Parathyroid adenoma (tissue), 2 donors: ENCODE measurements around the gene KSR1.
"Not testable (repeated sequence)": the region's sequence is repeated elsewhere in the genome, so short reads cannot be mapped to it uniquely, and the experiment has no call there.

Experiments used
- H2AFZ ChIP-seq: fragments of 300-600 bp; sonication (generic); one replicate; pipeline ENCODE4 v1.7.0; 2017; ENCODE audit warnings: antibody characterized with exemption, mild to moderate bottlenecking
- H3K27ac ChIP-seq: fragments of 300-600 bp; sonication (generic); one replicate; pipeline ENCODE4 v1.7.0; 2017
- H3K27me3 ChIP-seq: fragments of 300-600 bp; sonication (generic); one replicate; pipeline ENCODE4 v1.7.0; 2017; ENCODE audit warnings: low read length; ENCODE audit not compliant: control insufficient read depth, insufficient read depth
- H3K36me3 ChIP-seq: fragments of 300-600 bp; sonication (generic); one replicate; pipeline ENCODE4 v1.7.0; 2017; ENCODE audit warnings: low read length; ENCODE audit not compliant: control insufficient read depth, insufficient read depth
- H3K4me1 ChIP-seq: fragments of 300-600 bp; sonication (generic); one replicate; pipeline ENCODE4 v1.7.0; 2017; ENCODE audit warnings: control low read depth
- H3K4me2 ChIP-seq: fragments of 300-600 bp; sonication (generic); one replicate; pipeline ENCODE4 v1.7.0; 2017; ENCODE audit warnings: low read length
- H3K4me3 ChIP-seq: fragments of 300-600 bp; sonication (generic); one replicate; pipeline ENCODE4 v1.7.0; 2017; ENCODE audit warnings: low read depth, low read length
- H3K79me2 ChIP-seq: fragments of 300-600 bp; sonication (generic); one replicate; pipeline ENCODE4 v1.7.0; 2017; ENCODE audit warnings: control low read depth
- H3K9ac ChIP-seq: fragments of 300-600 bp; sonication (generic); one replicate; pipeline ENCODE4 v1.7.0; 2017; ENCODE audit warnings: mild to moderate bottlenecking
- H3K9me3 ChIP-seq: fragments of 300-600 bp; sonication (generic); one replicate; pipeline ENCODE4 v1.7.0; 2017; ENCODE audit warnings: low read length; ENCODE audit not compliant: control insufficient read depth
- TF ChIP-seq, protein P1 (sequence below): fragments of 300-600 bp; sonication (generic); IDR thresholded peaks from one replicate; pipeline ENCODE4 v1.7.0; 2017; ENCODE audit warnings: antibody characterized with exemption, mild to moderate bottlenecking
- donor health status: primary hyperparathyroidism.

The KSR1 gene

DNA sequence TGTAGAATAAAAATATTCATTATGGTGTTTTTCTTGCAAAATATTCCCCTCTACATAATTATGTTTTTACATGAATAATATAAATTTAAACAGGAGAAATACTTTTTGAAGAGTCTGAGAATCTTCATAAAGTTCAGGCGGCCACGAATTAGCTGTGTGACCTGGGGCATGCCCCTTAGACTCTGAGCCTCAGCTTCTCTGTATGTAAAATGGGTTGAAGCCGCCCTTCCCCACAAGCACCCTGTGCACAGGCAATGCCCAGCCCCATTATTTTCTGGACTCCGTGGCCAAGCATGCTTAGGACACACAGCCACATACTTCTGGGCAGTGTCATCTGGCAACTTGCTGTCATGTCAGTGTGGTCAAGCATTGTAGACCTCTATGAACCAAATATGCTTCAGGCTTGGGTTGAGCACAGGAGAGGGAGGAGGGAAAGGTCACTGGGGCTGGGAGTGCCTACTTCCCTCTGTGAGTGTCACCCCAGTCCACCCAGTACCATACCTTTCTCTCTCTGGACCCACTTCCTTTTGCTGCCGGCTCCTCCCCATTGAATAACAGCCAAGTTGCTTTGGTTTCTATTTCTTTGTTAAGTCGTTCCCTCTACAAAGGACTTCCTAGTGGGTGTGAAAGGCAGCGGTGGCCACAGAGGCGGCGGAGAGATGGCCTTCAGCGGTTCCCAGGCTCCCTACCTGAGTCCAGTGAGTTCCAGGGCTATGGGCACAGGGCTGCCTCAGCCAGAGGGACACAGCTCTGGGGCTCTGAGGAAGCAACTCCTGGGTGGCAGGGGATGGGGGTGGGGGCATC, 174.6 kb downstream of the KSR1 start, which contains the start of gene LGALS9:
TSS of gene LGALS9 (plus strand) at position 582 of the 804 bp plus-strand sequence. CDS start at position 660, 78 bp downstream.
- TF ChIP-seq, protein P1, sequence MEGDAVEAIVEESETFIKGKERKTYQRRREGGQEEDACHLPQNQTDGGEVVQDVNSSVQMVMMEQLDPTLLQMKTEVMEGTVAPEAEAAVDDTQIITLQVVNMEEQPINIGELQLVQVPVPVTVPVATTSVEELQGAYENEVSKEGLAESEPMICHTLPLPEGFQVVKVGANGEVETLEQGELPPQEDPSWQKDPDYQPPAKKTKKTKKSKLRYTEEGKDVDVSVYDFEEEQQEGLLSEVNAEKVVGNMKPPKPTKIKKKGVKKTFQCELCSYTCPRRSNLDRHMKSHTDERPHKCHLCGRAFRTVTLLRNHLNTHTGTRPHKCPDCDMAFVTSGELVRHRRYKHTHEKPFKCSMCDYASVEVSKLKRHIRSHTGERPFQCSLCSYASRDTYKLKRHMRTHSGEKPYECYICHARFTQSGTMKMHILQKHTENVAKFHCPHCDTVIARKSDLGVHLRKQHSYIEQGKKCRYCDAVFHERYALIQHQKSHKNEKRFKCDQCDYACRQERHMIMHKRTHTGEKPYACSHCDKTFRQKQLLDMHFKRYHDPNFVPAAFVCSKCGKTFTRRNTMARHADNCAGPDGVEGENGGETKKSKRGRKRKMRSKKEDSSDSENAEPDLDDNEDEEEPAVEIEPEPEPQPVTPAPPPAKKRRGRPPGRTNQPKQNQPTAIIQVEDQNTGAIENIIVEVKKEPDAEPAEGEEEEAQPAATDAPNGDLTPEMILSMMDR: no peak
- no peak within 1 kb of the TSS for H2AFZ ChIP-seq
- no peak within 1 kb of the TSS for H3K9ac ChIP-seq
- peak within 1 kb of the TSS; percentile 11 for H3K4me3 ChIP-seq
- H3K36me3 ChIP-seq: no peaks in the 10 kb centered on the region
- no peaks in the 10 kb centered on the region for H3K9me3 ChIP-seq
- H3K27me3 ChIP-seq: no peaks in the 10 kb centered on the region
- H3K4me1 ChIP-seq: no peaks in the 10 kb centered on the region
- H3K79me2 ChIP-seq: no peaks in the 10 kb centered on the region
- H3K27ac ChIP-seq: peak within 1 kb of the TSS; percentile 29
- H3K4me2 ChIP-seq: peak within 1 kb of the TSS; percentile 6

DNA sequence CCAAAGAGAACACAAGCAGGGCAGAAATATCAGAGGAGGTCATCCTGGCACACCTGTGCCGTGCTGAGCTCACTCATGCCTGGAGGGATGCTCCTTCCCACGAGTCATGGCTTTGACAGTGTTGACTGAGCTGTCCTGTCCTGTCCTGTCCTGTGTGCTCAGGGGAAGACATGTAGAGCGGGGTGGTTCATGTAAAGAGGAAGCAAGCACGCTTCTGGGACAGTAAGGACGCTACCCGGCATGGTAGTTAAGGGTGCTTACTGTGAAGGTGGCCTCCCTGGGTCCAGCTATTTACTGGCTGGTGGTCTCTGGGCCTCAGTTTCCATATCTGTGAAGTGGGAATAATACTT, 175.1 kb downstream of the KSR1 start:
- TF ChIP-seq, protein P1: no peak
- Histone ChIP-seq H3K79me2 (no peaks in the 10 kb centered on the region), H3K4me3 (peak overlapping the region; percentile 11), H3K9me3 (no peaks in the 10 kb centered on the region), H2AFZ (no peak overlapping the region), H3K4me2 (peak overlapping the region; percentile 6), H3K27me3 (no peaks in the 10 kb centered on the region), H3K27ac (peak overlapping the region; percentile 29), H3K9ac (no peak overlapping the region), H3K4me1 (no peaks in the 10 kb centered on the region), H3K36me3 (no peaks in the 10 kb centered on the region)

DNA sequence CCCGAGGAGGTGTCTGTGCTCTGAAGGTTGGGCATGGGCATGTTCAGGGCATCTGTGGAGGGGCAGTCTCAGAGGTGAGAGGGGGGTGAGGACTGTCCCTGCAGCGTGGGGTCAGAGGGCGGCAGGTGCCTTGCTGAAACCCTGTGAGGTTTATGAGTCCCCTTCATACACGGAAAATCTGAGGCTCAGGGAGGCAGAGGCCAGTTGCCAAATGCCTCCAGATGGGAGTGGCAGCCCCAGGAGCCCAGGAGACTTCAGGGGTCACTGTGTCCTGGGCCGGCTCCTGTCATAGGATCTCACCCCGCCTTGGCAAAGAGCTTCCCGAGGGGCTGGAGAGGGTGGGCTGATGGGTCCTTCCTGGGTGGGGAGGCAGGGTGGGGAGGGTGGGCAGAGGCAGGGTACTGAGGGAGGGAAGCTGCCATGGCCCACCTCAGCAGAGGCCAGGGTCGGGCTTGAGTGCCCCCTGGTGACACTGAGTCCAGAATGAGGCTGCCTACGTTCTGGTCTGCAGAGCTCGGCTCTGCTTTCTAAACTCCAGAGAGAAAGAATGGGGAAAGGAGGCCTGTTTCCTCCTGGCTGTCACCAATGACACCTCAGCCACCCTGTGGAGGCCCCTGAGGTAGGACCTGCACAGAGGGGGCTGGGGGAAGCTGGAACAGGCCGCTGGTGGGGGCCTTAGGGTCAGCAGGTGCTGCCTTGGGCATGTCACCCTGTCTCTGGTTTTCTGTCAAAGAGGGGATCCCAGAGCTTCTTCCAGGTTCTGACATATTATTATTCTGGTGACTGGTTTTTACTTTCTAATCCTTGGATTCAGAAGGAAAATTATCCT, 175.9 kb downstream of the KSR1 start:
- no peak overlapping the region for H2AFZ ChIP-seq
- H3K4me3 ChIP-seq: no peak overlapping the region
- H3K79me2 ChIP-seq: no peaks in the 10 kb centered on the region
- no peaks in the 10 kb centered on the region for H3K27me3 ChIP-seq
- no peaks in the 10 kb centered on the region for H3K4me1 ChIP-seq
- H3K36me3 ChIP-seq: no peaks in the 10 kb centered on the region
- TF ChIP-seq, protein P1: no peak
- H3K4me2 ChIP-seq: no peak overlapping the region
- H3K27ac ChIP-seq: no peak overlapping the region
- no peak overlapping the region for H3K9ac ChIP-seq
- H3K9me3 ChIP-seq: no peaks in the 10 kb centered on the region

DNA sequence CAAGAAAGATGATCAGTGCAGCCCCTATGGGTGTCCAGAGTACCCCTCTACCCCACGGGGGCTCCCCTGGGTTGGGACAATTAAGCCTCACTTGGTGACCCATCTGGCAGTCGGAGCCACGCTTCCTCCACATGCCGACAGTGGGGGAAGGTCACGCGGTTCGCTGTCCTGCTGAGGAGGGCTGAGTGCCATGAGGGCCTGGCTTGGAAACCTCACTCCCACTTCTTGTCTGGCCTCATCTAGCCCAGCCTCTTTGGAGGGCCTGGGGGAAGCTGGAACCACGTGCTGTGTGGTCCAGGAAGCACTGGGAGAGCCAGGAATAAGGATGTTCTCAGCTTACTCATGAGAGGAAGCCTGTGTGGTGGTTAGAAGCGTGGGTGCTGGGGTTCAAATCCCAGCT, 176.5 kb downstream of the KSR1 start:
- not testable (repeated sequence) for H3K4me1 ChIP-seq, H2AFZ ChIP-seq, H3K27me3 ChIP-seq, H3K9me3 ChIP-seq, H3K4me3 ChIP-seq, H3K4me2 ChIP-seq, H3K79me2 ChIP-seq, H3K9ac ChIP-seq, H3K36me3 ChIP-seq, H3K27ac ChIP-seq

DNA sequence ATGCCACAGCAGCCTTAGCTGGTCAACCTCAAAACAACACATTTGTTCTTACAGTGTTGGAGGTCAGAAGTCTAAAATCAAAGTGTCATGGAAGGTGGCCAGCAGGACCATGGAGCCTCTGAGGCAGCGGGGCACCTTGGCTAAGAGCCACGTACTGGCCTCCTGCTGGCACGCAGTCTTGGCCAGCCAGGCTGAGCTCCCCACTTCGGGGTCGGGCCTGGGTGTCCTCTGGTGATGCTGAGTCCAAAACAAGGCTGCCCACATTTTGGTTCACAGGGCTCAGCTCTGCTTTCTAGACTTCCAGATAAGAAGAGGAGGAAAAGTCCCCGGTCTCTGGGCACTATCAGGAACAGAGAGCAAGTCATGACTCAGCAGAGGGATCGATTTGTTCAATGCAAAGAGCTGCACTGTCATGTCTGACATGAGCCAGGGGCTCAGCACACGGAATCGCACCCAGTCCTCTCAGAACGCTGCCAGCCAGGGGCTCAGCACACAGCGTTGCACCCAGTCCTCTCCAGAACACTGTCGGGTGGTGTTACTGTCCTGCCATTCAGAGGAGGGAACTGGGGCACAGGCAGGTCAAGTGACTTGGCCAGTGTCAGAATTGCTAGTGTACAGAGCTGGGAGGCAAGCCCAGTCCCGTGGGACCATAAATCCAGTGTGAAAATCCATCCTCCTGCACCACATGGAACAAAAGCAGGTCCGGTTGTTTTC, 177.2 kb downstream of the KSR1 start:
- H3K36me3 ChIP-seq: no peaks in the 10 kb centered on the region
- H3K9me3 ChIP-seq: no peaks in the 10 kb centered on the region
- no peak overlapping the region for H2AFZ ChIP-seq
- H3K79me2 ChIP-seq: no peaks in the 10 kb centered on the region
- H3K9ac ChIP-seq: no peak overlapping the region
- H3K4me2 ChIP-seq: no peak overlapping the region
- H3K27ac ChIP-seq: no peak overlapping the region
- no peak overlapping the region for H3K4me3 ChIP-seq
- TF ChIP-seq, protein P1: no peak
- no peaks in the 10 kb centered on the region for H3K27me3 ChIP-seq
- H3K4me1 ChIP-seq: no peaks in the 10 kb centered on the region
